ENCODE results near the gene VPREB3. TPM values are rescaled to one million over a fixed set of nuclear protein-coding genes. Genes with fewer than 3 reads are reported as not detected.

VPREB3 gene
- total RNA-seq, 2 donors from 2014 or later, result not detected

DNA sequence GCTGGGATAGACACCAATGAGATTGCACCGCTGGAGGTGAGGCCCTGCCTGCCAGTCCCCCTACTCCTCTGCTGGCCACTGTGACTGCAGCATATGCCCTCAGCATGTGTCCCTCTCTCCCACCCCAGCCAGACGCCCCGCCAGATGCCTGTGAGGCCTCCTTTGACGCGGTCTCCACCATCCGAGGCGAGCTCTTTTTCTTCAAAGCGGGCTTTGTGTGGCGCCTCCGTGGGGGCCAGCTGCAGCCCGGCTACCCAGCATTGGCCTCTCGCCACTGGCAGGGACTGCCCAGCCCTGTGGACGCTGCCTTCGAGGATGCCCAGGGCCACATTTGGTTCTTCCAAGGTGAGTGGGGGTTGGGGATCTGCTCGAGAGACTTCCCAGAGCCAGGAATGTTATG, 26.8 kb upstream of the VPREB3 start:
- Histone ChIP-seq H3K27ac (no peak overlapping the region), H3K36me3 (no peaks in the 10 kb centered on the region), H3K4me3 (no peak overlapping the region), H3K9me3 (no peaks in the 10 kb centered on the region), H3K4me1 (peaks cover 0 to 24% of the 10 kb centered on the region in 2 donors), H3K27me3 (no peaks in the 10 kb centered on the region)
- DNase-seq (ENCODE audit: low spot score), result no peak
- TF ChIP-seq, protein P1, sequence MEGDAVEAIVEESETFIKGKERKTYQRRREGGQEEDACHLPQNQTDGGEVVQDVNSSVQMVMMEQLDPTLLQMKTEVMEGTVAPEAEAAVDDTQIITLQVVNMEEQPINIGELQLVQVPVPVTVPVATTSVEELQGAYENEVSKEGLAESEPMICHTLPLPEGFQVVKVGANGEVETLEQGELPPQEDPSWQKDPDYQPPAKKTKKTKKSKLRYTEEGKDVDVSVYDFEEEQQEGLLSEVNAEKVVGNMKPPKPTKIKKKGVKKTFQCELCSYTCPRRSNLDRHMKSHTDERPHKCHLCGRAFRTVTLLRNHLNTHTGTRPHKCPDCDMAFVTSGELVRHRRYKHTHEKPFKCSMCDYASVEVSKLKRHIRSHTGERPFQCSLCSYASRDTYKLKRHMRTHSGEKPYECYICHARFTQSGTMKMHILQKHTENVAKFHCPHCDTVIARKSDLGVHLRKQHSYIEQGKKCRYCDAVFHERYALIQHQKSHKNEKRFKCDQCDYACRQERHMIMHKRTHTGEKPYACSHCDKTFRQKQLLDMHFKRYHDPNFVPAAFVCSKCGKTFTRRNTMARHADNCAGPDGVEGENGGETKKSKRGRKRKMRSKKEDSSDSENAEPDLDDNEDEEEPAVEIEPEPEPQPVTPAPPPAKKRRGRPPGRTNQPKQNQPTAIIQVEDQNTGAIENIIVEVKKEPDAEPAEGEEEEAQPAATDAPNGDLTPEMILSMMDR (IDR thresholded peaks at IDR 0.05), result no peak

DNA sequence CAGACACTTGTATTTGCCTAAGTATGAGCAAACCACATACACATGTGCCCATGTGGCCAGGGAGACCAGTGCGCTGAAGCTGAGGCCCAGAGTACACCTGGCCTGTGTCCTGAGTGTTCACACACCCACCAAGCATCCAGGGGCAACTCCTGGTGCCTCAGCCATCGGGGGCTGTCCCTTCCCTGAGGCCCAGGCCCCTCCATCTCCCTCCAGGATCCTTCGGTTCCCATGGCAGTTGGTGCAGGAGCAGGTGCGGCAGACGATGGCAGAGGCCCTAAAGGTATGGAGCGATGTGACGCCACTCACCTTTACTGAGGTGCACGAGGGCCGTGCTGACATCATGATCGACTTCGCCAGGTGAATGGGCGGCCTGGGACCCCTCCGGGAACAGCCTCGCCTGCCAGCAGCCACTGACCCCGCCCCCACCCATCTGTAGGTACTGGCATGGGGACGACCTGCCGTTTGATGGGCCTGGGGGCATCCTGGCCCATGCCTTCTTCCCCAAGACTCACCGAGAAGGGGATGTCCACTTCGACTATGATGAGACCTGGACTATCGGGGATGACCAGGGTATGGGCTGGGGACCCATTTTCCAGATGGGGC, 26.0 kb upstream of the VPREB3 start:
- Histone ChIP-seq H3K9me3 (no peaks in the 10 kb centered on the region), H3K36me3 (no peaks in the 10 kb centered on the region), H3K4me1 (peaks cover 0 to 23% of the 10 kb centered on the region in 2 donors), H3K4me3 (no peak overlapping the region), H3K27me3 (no peaks in the 10 kb centered on the region), H3K27ac (no peak overlapping the region)
- no peak for DNase-seq (ENCODE audit: low spot score)
- TF ChIP-seq, protein P1 (IDR thresholded peaks at IDR 0.05), result no peak

DNA sequence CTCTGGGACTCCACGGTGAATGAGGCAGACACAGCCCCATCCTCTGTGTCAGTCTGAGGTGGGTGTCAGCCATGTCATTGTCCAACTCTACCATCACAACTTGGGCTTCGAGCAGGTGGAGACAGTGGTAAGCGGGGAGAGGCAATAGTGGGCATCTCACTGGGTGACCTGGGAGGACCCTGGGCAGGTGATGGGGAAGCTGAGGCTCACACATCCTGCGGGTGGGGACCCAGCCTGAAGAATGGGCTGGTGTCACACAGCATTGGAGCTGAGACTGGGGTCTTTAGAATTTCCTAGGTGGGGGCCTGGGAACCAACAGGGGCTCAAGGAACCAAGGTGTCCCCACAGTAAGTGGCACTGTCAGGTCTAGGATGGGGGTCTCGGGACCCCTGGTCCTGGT, 25.5 kb upstream of the VPREB3 start:
- H3K36me3 ChIP-seq, result no peaks in the 10 kb centered on the region
- H3K27me3 ChIP-seq, result no peaks in the 10 kb centered on the region
- no peaks in the 10 kb centered on the region for H3K9me3 ChIP-seq
- DNase-seq (ENCODE audit: low spot score), result no peak
- TF ChIP-seq, protein P1 (IDR thresholded peaks at IDR 0.05), result no peak
- no peak overlapping the region for H3K4me3 ChIP-seq
- peaks cover 0 to 28% of the 10 kb centered on the region in 2 donors for H3K4me1 ChIP-seq
- H3K27ac ChIP-seq, result no peak overlapping the region

DNA sequence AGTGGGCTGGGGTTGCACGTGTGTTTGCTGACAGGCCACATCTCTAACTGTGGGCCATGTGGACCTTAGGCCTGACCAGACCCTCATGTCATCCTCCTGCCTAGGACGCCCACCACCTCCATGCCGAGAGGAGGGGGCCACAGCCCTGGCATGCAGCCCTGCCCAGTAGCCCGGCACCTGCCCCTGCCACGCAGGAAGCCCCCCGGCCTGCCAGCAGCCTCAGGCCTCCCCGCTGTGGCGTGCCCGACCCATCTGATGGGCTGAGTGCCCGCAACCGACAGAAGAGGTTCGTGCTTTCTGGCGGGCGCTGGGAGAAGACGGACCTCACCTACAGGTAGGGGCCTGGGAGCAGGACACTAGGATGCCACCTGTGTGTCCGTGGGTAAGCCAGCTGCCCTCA, 24.9 kb upstream of the VPREB3 start:
- no peak for DNase-seq (ENCODE audit: low spot score)
- no peaks in the 10 kb centered on the region for H3K9me3 ChIP-seq
- TF ChIP-seq, protein P1 (IDR thresholded peaks at IDR 0.05), result no peak
- peaks cover 0 to 35% of the 10 kb centered on the region in 2 donors for H3K4me1 ChIP-seq
- no peaks in the 10 kb centered on the region for H3K27me3 ChIP-seq
- no peak overlapping the region for H3K27ac ChIP-seq
- H3K36me3 ChIP-seq, result no peaks in the 10 kb centered on the region
- H3K4me3 ChIP-seq, result no peak overlapping the region

DNA sequence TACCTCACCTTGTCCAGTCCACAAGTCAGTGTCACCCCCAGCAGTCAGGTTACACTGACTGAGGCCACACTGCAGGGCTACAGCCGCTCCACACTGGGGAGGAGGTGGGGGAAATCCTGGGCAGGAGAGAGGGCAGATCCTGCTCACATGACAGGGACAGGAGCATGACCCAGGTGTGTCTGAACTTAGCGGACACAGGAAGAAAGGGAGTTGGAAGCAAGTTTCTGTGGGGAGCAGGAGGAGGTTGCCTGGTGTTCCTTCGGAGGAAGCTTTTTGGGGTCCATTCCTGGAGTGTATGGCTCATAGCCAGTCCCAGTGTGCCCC, 24.3 kb upstream of the VPREB3 start:
- H3K36me3 ChIP-seq, result no peaks in the 10 kb centered on the region
- H3K27ac ChIP-seq, result peak overlapping the region in 1 of 2 donors; percentile 66
- H3K27me3 ChIP-seq, result no peaks in the 10 kb centered on the region
- H3K4me3 ChIP-seq, result no peak overlapping the region
- TF ChIP-seq, protein P1 (IDR thresholded peaks at IDR 0.05), result no peak
- no peaks in the 10 kb centered on the region for H3K9me3 ChIP-seq
- no peak for DNase-seq (ENCODE audit: low spot score)
- peaks cover 0 to 40% of the 10 kb centered on the region in 2 donors for H3K4me1 ChIP-seq

Measured in right atrium auricular region (tissue), 2 donors.